Measurements from ENCODE around the gene RCL1.

- TF ChIP-seq ZNF274 (IDR thresholded peaks at IDR 0.05; ENCODE audit: low read depth, low read length) (no peak), YY1 (IDR thresholded peaks at IDR 0.05; ENCODE audit: insufficient read depth, insufficient read length) (no peak), SUZ12 (IDR thresholded peaks at IDR 0.05; ENCODE audit: extremely low read depth, insufficient read depth, insufficient read length) (no peak)
Measured at GRCh38 chr9:4890929-4891328, 98.2 kb downstream of the RCL1 start.

Measured in NT2/D1 (cell line).